ENCODE results near the gene TBX19. TPM values are rescaled to one million over a fixed set of nuclear protein-coding genes. Genes with fewer than 3 reads are reported as not detected.

TBX19 gene
- polyA plus RNA-seq, 5 donors: 4.4 to 8.0 (median 5.4) TPM

GRCh38 chr1:168279253-168279652, 1.4 kb upstream of the TBX19 start:
- no peak for DNase-seq

GRCh38 chr1:168281603-168282325, 1.1 kb downstream of the TBX19 start:
- peak; percentile 32 to 35 for DNase-seq

GRCh38 chr1:168285521-168285790, 4.8 kb downstream of the TBX19 start:
- no peak for DNase-seq

GRCh38 chr1:168285971-168286927, 5.6 kb downstream of the TBX19 start:
- no peak for DNase-seq

- no peak for DNase-seq
Observed at GRCh38 chr1:168287237-168287664, 6.6 kb downstream of the TBX19 start.

- DNase-seq: no peak
Observed at GRCh38 chr1:168288311-168289052, 7.8 kb downstream of the TBX19 start.

GRCh38 chr1:168291222-168291837, 10.7 kb downstream of the TBX19 start:
- DNase-seq: no peak

- DNase-seq: peak; percentile 78 to 79
Observed at GRCh38 chr1:168293356-168293755, 12.7 kb downstream of the TBX19 start.

GRCh38 chr1:168295411-168296114, 14.9 kb downstream of the TBX19 start:
- DNase-seq: no peak

GRCh38 chr1:168297019-168297730, 16.5 kb downstream of the TBX19 start:
- no peak for DNase-seq

- no peak for DNase-seq
Observed at GRCh38 chr1:168298446-168298845, 17.8 kb downstream of the TBX19 start.

GRCh38 chr1:168300626-168301025, 19.9 kb downstream of the TBX19 start:
- no peak for DNase-seq

GRCh38 chr1:168301664-168302320, 21.1 kb downstream of the TBX19 start:
- DNase-seq: no peak

GRCh38 chr1:168303716-168304540, 23.3 kb downstream of the TBX19 start:
- DNase-seq: no peak

- DNase-seq: no peak
Observed at GRCh38 chr1:168304865-168305264, 24.2 kb downstream of the TBX19 start.

GRCh38 chr1:168312718-168313604, 32.3 kb downstream of the TBX19 start:
- DNase-seq: no peak

- no peak for DNase-seq
Observed at GRCh38 chr1:168316142-168316541, 35.5 kb downstream of the TBX19 start.

GRCh38 chr1:168317309-168317708, 36.6 kb downstream of the TBX19 start:
- no peak for DNase-seq

Data from right lung (tissue), 5 donors.